Inflammatory macrophage (primary cell): ENCODE data around the gene SLC1A2.
A peak's percentile ranks its signal among the peaks of the same experiment; 100 is the strongest.

Source experiments
- DNase-seq, 2 donors: peaks; one replicate each; pipeline ENCODE4 v3.0.0-alpha.2; 2020 to 2022

SLC1A2 gene

GRCh38 chr11:35323076-35323868 is 96.1 kb downstream of the SLC1A2 start:
- DNase-seq, result no peak

GRCh38 chr11:35322318-35322979 is 96.9 kb downstream of the SLC1A2 start:
- no peak for DNase-seq

DNA sequence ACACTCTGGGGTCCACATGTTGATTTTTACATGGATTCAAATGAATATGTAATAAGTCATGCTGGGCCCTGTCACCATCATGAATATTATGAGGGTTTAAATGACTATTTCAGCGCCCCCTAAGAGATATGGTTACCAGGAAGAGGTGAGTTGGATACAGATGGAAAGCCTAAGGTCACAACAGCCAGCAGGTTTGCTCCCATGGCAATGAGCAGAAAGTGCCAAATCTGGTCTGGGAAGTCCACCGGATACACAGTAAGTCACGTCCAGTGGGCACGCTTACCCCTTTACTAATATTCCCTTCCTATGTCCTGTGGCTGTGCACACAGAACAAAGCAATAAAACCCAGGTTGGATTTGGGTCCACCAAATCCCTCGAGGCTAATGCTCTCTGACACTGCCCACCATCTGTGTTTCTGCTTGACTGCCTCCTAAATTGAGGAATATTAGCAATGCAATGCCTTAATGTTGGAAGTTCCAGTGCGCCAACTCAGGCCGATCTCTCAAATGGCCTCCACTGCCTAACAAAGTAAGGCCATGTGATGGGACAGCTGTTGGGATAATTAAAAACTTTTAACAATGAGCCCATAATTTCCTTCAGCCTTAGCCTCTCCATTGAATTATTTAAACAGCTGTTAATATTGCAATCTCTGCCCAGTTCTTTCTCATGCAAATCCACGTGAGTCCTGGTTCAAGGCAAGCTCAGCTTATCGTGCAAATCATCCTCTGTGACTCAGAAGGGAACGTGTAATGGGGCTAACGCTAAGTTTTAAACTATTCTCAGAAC is 97.6 kb downstream of the SLC1A2 start:
- no peak for DNase-seq

GRCh38 chr11:35321111-35321510 is 98.2 kb downstream of the SLC1A2 start:
- DNase-seq, result no peak

DNA sequence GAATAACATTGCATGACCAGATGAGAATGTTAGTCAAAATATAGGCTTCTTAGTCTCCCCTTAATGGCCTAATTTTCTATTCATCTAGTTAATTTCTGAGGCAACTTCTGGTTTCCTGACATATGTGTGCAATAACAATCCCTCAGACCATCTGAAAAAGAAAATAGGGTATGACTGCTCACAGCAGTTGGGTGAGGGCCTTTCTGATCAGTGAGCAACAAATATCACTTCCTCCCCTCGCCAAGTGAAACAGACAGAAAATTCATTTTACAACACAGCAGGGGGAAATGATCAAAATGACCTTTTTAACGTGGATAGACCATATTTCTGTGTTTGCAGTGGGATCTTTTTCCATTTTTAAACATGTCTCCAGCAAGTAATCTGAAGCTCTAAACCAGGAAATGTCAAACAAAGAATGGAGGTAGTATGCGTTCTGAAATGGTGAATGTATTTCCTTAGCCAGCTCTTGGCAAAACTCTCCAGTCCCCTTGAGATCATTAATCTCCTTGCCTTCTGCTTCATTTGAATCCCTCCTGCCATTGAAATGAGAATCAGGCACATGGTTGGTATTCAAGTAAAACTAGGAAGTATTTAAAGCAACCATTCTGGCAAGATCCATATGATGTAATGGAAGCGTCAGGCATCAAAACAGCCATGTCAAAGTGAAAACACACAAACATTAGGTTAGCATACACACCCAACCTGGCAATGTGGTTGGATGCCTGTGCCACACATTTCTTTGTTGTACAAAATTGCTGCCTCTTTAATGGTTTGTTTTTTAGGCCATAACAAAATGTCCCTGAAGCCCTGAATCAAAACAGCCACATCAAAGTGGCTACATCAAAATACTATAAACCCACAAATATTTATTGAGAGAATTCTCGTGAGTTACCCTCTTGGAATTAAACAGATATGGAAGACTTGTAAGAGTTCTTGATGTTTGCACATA is 100.1 kb downstream of the SLC1A2 start:
- DNase-seq, result peak in 1 of 2 donors; percentile 39

DNA sequence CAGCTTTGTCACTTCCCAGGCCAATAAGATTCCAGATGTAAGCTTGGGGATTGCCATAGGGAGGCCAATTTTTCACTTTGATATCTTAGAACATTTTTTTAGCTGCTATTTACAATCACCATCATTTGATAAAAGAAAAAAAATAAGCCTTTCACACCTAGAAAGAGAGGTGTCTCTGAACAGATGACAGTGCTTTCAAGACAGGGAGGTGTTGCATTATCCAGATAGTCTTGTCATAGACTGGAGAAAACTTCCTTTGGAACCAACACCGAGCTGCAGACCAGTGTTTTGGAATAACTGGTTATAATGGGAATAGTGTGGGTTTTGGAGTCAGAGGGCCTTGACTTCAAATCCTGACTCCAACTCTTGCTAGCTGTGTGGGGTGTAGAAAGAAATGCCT is 101.0 kb downstream of the SLC1A2 start:
- no peak for DNase-seq

- DNase-seq, result no peak
Measured at GRCh38 chr11:35317253-35317652, 102.1 kb downstream of the SLC1A2 start.

DNA sequence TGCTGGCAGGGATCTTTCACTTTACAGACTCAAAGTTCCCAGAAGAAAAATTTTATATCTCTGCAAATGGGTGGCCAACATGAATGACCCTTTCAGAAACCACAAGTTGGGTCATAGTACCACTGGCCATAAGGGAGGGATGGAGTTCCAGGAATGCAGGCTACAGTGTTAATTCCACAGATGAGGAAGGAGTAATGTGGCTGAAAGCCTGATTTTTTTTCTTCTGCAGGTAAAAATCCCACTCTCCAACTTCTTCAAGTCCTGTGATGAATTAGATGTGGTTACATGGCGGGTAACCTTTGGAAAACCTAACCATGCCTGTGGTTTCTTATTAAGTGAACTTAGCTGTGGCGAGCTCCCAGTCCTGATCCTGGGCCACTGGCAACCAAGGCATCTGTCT is 103.2 kb downstream of the SLC1A2 start:
- no peak for DNase-seq

DNA sequence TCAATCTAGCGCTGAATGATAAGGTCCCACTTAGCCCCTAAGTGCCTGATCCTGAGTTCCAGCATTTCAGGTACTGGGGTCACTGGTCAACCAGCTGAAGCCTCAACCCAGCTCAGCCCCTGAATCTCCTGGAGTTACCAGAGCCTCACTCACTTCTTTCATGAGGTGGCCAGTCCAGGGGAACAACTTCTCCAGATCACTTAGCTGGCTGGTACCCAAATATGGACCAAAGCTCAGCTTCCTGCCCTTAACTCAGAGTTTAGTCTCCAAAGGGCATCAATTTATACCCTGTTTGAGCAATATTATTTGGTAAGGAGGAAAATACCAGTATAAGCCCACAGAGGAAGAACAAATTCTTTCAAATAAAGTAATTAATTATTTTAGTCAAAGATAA is 105.6 kb downstream of the SLC1A2 start:
- no peak for DNase-seq

GRCh38 chr11:35313066-35313759 is 106.1 kb downstream of the SLC1A2 start:
- peak; percentile 81 to 87 for DNase-seq

- peak; percentile 48 to 70 for DNase-seq
Measured at GRCh38 chr11:35311331-35311730, 108.0 kb downstream of the SLC1A2 start.

GRCh38 chr11:35308157-35308556 is 111.2 kb downstream of the SLC1A2 start:
- peak; percentile 89 to 91 for DNase-seq

DNA sequence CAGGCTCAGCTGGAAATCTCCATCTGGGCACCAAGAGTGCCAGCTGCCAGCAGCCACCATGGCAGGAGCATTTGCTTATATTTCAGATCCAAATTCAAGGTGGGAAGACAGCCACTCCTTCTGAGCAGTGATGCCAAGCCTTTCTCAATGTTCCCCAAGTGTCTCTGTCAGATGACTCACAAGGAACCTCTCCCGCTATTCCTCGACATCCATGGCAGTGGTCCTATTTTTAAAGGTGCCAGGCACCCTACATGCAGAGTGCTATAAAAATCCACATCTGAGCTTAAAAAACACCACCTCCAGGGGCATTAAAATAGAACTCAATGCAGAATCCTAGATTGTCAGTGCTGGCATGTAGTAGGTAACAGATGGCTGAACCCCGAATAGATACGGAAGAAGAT is 112.1 kb downstream of the SLC1A2 start:
- DNase-seq, result no peak

GRCh38 chr11:35305670-35306382 is 113.5 kb downstream of the SLC1A2 start:
- no peak for DNase-seq

DNA sequence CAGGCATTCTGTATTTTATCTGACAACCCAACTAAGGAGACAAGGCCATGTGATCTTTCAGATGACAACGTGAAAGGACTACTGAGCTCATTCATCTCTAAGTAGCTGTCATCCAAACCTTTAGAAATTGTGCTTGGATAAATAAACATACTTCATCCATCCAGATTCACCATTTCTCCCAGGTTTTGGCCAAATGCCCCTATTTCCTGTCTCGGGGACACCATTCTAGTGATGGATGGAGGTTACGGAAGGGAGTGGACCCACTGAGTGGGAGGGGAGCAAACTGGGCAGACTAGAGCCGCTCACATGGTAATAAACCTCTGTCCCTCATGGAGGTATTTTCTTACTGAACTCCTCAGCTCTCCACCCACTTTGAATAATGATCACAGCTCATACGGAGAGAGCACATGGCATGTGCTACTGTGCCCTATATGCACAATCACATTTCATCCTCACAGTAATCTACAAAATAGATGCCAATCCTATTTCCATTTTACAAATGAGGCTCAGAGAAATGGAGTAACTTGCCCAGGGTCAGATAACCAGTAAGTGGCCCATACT is 114.4 kb downstream of the SLC1A2 start:
- DNase-seq, result no peak

DNA sequence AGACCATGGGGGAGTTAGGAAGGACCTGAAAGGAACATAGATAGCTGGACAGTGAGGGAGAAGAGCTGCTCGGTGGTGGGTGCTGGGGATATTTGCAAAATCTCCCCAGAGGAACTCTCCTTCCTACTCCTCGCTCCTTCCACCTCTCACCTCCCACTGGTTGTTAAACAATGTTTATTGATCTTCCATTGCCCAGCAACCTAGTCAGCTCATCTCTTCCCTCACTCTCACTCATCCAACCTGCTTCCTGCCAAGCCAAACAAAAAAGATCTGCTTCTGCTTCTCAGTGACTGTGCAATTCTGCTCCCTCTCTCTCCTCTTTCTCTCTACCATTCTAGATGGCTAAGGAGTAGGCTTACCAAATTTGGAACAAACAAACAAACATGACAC is 115.0 kb downstream of the SLC1A2 start:
- DNase-seq, result peak; percentile 80 to 82

DNA sequence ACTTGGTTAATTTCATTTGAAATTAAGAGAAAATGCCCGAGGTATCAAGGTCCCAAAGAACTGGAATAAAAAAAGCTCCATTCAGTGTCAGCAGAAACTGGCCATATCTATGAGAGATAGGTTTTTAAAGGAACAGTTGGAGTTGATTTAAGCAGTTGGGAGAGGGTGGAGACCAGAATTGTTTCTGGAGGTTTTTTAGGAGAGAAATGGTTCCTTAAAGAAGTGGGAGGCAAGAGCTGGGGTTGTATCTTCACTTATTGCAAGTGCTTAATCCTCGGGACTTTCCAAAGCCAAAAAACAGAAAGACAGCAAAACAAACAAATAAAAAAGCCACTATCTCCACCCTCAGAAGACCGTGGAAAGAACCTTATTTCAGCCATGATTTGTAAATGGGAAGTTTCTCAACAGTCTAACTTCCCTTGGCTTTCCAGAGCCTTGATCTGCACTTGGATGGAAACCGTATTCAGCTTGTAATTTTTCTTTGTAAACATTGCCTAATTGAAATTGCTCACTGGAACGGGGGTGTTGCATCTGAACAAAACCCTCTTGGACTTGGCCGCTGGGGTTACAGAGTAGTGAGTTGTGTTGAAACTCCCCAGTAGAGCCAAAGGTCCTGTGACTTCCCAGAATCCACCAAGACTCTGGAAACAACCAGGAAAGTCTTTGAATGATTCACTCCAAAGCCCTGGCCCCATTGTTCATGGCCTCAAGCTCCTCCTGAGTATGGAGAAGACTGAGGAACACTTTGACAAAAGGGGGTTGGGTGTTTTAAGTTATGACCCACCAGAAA is 115.6 kb downstream of the SLC1A2 start:
- peak; percentile 97 to 99 for DNase-seq

GRCh38 chr11:35302398-35302797 is 117.0 kb downstream of the SLC1A2 start:
- DNase-seq, result peak in 1 of 2 donors; percentile 17

GRCh38 chr11:35298369-35298768 is 121.0 kb downstream of the SLC1A2 start:
- no peak for DNase-seq

DNA sequence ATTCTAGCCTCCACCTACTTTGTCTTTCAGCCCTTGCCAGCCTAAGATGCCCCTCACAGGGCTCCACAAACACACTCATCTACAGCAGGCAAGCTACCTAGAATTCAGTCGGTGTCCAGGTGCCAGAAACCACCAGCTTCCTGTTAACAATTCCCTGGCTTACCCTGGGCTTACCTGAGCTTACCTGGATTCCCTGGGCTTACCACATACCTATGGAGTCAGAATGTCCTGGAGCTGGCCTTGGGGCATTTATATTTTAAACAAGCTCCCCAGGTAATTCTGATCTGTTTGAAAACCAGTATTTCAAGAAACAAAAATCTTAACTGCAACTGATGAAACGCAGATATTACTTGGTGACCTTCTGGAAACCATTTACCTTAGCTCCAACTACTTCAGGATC is 123.6 kb downstream of the SLC1A2 start:
- no peak for DNase-seq
